ENCODE results near the gene AP2M1. TPM values are rescaled to one million over a fixed set of nuclear protein-coding genes. Genes with fewer than 3 reads are reported as not detected.
A peak's percentile ranks its signal among the peaks of the same experiment; 100 is the strongest.

The AP2M1 gene
- total RNA-seq, 2 experiments from 2014 or later: 209 to 219 TPM

DNA sequence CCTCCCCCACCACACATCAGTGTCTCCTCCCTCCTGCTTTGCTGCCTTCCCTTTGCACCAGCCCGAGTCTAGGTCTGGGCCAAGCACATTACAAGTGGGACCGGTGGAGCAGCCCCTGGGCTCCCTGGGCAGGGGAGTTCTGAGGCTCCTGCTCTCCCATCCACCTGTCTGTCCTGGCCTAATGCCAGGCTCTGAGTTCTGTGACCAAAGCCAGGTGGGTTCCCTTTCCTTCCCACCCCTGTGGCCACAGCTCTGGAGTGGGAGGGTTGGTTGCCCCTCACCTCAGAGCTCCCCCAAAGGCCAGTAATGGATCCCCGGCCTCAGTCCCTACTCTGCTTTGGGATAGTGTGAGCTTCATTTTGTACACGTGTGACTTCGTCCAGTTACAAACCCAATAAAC is 9.0 kb downstream of the AP2M1 start:
- H3K4me3 Mint-ChIP-seq: no peak overlapping the region
- DNase-seq: no peak
- peaks cover 35% of the 10 kb centered on the region for H3K36me3 Mint-ChIP-seq
- no peaks in the 10 kb centered on the region for H3K27me3 Mint-ChIP-seq
- H3K27ac Mint-ChIP-seq: no peak overlapping the region
- no peaks in the 10 kb centered on the region for H3K9me3 Mint-ChIP-seq
- peaks cover 18% of the 10 kb centered on the region for H3K4me1 Mint-ChIP-seq

DNA sequence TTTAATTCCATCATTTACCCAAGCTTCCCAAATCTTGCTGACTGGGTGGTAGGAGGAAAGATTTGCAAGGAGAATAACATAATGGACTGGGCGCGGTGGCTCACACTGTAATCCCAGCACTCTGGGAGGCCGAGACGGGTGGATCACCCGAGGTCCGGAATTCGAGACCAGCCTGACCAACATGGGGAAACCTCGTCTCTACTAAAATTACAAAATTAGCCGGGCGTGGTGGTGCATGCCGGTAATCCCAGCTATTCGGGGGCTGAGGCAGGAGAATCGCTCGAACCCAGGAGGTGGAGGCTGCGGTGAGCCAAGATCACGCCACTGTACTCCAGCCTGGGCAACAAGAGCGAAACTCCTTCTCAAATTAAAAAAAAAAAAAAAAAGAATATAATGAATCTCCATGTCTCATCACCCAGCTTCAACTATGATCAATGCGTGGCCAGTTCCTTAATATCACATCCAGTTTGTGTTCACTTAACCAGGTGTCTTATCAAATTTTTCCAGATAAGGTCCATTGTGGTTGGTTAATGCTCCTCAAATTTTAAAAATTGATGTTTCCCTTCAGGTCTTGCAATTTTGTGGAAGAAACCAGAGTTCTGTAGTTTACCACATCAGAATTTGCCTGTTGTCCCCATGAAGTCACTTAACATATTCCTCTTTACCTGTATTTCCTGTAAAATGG is 10.0 kb downstream of the AP2M1 start:
- Mint-ChIP-seq H3K4me1 (peaks cover 21% of the 10 kb centered on the region), H3K36me3 (peaks cover 33% of the 10 kb centered on the region), H3K27ac (peak overlapping the region; percentile 88), H3K27me3 (no peaks in the 10 kb centered on the region), H3K4me3 (peak overlapping the region; percentile 97), H3K9me3 (no peaks in the 10 kb centered on the region)
- no peak for DNase-seq

DNA sequence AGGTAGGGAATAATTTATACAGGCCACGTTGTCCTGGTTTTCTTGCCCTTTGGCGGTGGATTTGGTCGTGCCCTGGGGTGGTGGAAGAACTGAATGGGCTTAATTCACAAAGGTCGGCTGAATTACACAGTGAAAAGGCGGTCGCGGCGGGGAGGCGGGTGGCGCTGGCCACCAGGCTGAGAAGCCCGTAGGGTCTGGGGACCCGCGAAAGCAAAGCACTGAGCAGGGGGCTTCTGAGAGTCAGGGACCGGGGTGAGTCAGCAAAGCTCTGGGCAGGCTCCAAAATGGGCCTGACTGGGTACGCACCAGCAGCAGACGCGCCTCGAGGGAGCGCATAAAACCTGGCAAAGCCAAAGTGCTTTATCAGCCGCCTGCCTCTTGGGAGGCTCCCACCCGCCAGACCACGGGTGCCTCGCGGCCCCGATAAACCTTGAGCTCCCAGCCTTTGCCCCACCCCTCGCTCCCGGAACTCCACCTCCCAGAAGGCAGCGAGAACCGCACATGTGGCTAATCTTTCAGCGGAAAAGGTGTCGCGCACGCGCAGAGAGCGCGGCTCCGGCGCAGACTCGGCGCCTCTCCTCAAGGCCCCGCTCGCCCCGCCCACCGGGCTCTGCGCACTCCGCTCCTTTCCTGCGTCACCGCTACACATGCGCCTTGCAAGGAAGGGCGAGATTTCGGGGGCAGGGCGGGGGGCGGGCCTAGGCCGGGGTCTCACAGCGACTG is 11.0 kb downstream of the AP2M1 start:
- Mint-ChIP-seq H3K36me3 (peaks cover 31% of the 10 kb centered on the region), H3K27ac (peak overlapping the region; percentile 93), H3K9me3 (no peaks in the 10 kb centered on the region), H3K27me3 (no peaks in the 10 kb centered on the region), H3K4me3 (peak overlapping the region; percentile 97), H3K4me1 (peaks cover 23% of the 10 kb centered on the region)
- peak; percentile 100 for DNase-seq

DNA sequence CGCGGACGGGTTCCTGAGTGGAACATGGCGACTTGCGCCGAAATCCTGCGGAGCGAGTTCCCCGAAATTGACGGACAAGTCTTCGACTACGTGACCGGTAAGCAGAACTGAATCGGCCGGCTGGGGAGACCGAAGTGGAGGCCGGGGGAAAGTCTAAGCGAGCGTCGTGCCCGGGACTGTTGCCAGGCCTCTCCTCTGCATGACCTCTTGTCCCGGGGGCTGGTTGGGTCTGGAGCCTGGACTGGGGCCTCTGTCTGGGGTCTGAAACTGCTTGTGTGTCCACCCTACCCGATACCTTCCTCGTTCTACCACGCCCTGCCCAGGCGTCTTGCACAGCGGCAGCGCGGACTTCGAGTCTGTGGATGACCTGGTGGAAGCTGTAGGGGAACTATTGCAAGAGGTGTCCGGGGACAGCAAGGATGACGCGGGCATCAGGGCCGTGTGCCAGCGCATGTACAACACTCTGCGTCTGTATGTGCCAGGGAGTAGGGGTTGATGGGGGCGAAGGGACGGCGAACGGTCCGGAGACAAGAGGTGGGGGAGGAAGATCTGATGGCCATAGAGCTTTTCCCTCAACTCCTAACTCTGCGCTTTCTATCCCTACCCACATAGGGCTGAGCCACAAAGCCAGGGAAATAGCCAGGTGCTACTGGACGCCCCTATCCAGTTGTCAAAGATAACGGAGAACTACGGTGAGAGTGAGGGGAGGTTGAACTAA is 11.7 kb downstream of the AP2M1 start, which contains the start of gene ABCF3:
TSS of gene ABCF3 (plus strand) at position 16 of the 718 bp plus-strand sequence. CDS start at position 25, 9 bp downstream.
- DNase-seq: no peak
- Mint-ChIP-seq H3K9me3 (no peaks in the 10 kb centered on the region), H3K4me1 (peaks cover 23% of the 10 kb centered on the region), H3K4me3 (peak within 1 kb of the TSS; percentile 97), H3K27me3 (no peaks in the 10 kb centered on the region), H3K36me3 (peaks cover 31% of the 10 kb centered on the region), H3K27ac (peak within 1 kb of the TSS; percentile 93)

DNA sequence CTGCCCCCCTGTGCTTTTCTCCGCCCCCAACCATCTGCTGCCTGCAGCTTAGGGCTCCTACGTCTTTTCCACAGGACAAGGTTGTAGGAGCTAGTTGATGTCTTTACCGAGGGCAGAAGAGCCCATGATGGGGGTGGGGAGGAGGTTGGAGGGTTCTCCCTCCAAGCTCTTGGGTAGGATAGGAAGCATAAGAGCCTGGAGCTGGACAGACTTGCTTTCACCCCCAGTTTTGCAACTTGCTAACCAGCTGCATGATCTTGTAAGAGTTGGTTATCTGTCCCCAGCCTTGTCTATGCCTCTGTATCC is 12.2 kb downstream of the AP2M1 start:
- no peaks in the 10 kb centered on the region for H3K9me3 Mint-ChIP-seq
- peaks cover 31% of the 10 kb centered on the region for H3K36me3 Mint-ChIP-seq
- H3K4me1 Mint-ChIP-seq: peaks cover 23% of the 10 kb centered on the region

DNA sequence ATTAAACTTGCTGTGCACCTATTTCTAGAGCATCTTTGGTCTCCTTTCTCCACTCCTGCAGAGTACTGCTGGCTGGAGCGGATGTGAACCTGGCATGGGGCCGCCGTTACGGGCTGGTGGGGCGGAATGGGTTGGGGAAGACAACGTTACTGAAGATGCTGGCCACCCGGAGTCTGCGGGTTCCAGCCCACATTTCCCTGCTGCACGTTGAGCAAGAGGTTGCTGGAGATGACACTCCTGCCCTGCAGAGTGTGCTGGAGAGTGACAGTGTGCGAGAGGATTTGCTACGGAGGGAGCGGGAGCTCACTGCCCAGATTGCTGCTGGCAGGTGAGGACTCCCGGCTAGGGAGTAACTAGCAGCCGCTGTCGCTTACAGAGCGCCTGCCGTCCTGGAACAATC is 13.4 kb downstream of the AP2M1 start:
- H3K4me3 Mint-ChIP-seq: no peak overlapping the region
- H3K36me3 Mint-ChIP-seq: peaks cover 30% of the 10 kb centered on the region
- DNase-seq: no peak
- no peak overlapping the region for H3K27ac Mint-ChIP-seq
- no peaks in the 10 kb centered on the region for H3K27me3 Mint-ChIP-seq
- peaks cover 23% of the 10 kb centered on the region for H3K4me1 Mint-ChIP-seq
- H3K9me3 Mint-ChIP-seq: no peaks in the 10 kb centered on the region

More for the DNA sequence above, 12.2 kb downstream of the AP2M1 start:
- H3K4me3 Mint-ChIP-seq: peak overlapping the region; percentile 97
- H3K27me3 Mint-ChIP-seq: no peaks in the 10 kb centered on the region
- no peak for DNase-seq
- H3K27ac Mint-ChIP-seq: peak overlapping the region; percentile 93

DNA sequence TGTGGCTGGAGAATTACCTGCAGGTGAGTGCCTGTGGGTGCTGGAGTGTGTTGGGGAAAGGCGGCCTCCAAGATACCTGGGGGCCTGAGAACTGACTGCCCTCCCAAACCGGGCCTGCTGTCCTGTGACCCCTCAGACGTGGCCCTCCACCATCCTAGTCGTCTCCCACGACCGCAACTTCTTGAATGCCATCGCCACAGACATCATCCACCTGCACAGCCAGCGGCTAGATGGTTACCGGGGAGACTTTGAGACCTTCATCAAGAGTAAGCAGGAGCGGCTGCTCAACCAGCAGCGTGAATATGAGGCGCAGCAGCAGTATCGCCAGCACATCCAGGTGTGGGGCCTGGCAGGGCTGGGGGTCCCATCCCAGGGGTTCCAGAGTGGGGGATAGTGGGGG is 14.8 kb downstream of the AP2M1 start:
- no peak overlapping the region for H3K4me3 Mint-ChIP-seq
- peaks cover 22% of the 10 kb centered on the region for H3K36me3 Mint-ChIP-seq
- H3K4me1 Mint-ChIP-seq: peaks cover 23% of the 10 kb centered on the region
- no peaks in the 10 kb centered on the region for H3K9me3 Mint-ChIP-seq
- no peak overlapping the region for H3K27ac Mint-ChIP-seq
- no peak for DNase-seq
- no peaks in the 10 kb centered on the region for H3K27me3 Mint-ChIP-seq

DNA sequence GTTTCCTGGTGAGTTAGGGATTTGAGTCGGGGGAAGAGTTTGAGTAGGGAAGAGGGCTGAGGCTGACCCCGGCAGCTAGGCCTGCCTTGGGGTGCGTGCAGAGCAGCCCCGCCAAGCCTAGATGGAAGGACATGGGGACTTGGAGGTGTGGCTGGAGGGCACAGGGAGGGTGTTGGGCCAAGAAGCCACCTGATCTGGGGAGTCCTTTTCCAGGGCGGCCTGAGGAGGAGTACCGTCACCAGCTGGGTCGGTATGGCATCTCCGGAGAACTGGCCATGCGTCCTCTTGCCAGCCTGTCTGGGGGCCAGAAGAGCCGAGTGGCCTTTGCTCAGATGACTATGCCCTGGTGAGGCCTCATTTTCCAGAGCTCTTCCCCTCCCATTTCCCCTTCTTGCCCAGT is 18.2 kb downstream of the AP2M1 start:
- Mint-ChIP-seq H3K4me3 (no peak overlapping the region), H3K36me3 (peaks cover 7% of the 10 kb centered on the region), H3K4me1 (peaks cover 6% of the 10 kb centered on the region), H3K9me3 (no peaks in the 10 kb centered on the region), H3K27me3 (no peaks in the 10 kb centered on the region), H3K27ac (no peak overlapping the region)
- no peak for DNase-seq

DNA sequence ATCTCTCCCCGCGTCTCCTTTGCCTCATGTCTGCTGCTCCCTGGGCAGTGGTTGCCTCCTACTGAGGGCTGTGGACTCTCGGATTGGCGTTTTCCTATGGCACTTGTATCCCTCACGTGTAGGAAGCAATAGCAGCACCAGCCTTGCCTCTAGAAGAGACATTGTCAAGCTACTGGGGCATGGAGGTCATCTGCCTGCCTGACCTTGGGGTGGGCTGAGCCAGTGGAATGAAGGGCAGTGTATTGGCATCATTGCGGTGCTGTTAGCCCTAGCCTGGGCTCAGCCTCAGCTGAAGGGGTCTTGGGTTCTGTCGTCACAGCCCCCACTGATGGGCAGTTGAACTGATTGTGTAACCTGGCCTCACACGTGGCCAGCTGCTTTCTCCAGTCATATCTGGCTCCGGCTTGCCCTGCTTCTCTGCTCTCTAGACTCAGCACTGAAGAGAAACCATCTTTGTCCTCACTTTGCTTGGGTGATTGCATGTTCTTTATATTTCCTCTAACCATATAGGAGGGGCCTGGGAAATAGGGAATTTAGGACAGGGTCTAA is 19.4 kb downstream of the AP2M1 start:
- Mint-ChIP-seq H3K9me3 (no peaks in the 10 kb centered on the region), H3K4me3 (no peak overlapping the region), H3K4me1 (peaks cover 4% of the 10 kb centered on the region), H3K27ac (no peak overlapping the region), H3K36me3 (peaks cover 6% of the 10 kb centered on the region), H3K27me3 (no peaks in the 10 kb centered on the region)
- DNase-seq: no peak

DNA sequence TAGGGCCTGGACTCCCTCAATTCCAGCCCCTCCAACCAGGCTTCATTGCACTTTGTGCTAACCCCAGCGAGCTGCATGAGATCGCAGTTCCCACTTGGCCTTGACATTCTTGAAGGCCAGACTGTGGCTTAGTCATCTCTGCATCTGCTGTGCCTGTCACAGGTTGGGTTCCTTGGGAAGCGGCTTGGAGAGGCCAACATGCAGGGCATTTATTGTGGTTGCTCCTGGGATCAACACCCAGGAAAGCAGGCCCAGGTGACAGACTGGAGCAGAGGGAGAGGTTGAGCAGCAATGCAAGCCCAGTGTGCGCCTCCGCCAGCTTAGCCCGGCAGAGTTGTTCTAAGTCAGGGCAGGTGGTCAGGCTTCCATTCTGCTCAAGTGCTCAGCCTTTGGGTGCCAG is 21.9 kb downstream of the AP2M1 start:
- no peaks in the 10 kb centered on the region for H3K9me3 Mint-ChIP-seq
- no peaks in the 10 kb centered on the region for H3K4me1 Mint-ChIP-seq
- DNase-seq: no peak
- peaks cover 4% of the 10 kb centered on the region for H3K36me3 Mint-ChIP-seq
- H3K27ac Mint-ChIP-seq: no peak overlapping the region
- no peaks in the 10 kb centered on the region for H3K27me3 Mint-ChIP-seq
- H3K4me3 Mint-ChIP-seq: no peak overlapping the region

DNA sequence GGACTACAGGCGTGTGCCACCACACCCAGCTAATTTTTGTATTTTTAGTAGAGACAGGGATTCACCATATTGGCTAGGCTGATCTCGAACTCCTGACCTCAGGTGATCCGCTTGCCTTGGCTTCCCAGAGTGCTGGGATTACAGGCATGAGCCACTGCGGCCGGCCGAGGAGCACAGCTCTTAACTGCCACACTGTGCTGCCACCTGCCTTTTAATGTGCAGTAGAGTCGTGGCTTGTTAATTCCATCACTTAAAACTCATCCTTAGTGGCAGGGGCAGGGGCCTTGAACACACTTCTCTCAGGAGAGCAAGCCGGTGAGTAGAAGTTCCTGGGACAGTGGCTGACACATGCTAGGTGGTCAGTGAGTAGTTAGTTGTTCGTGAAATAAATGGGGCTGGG is 23.9 kb downstream of the AP2M1 start:
- Mint-ChIP-seq H3K27me3 (no peaks in the 10 kb centered on the region), H3K27ac (no peak overlapping the region), H3K9me3 (no peaks in the 10 kb centered on the region), H3K4me3 (no peak overlapping the region), H3K4me1 (no peaks in the 10 kb centered on the region), H3K36me3 (peaks cover 2% of the 10 kb centered on the region)
- DNase-seq: no peak

DNA sequence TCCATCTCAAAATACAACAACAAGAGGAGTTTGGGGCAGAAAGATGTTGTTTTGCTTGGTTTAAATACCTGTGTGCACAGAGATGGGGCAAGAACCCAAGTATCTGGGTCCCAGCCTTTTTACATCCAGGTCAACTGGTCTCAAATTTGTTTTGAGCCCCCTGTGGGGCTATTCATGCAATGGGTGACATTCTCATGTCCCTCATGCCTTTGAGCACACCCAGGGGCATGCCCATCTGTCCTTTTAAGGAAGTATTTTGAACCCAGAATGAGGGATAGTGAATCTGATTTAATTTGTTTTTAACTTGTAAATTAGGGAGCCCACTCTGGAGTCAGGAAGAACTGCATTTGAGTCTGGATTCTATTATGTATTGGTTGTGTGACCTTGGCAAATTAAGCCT is 26.2 kb downstream of the AP2M1 start:
- Mint-ChIP-seq H3K4me3 (no peak overlapping the region), H3K27me3 (no peaks in the 10 kb centered on the region), H3K36me3 (no peaks in the 10 kb centered on the region), H3K9me3 (no peaks in the 10 kb centered on the region), H3K4me1 (no peaks in the 10 kb centered on the region), H3K27ac (no peak overlapping the region)
- no peak for DNase-seq

DNA sequence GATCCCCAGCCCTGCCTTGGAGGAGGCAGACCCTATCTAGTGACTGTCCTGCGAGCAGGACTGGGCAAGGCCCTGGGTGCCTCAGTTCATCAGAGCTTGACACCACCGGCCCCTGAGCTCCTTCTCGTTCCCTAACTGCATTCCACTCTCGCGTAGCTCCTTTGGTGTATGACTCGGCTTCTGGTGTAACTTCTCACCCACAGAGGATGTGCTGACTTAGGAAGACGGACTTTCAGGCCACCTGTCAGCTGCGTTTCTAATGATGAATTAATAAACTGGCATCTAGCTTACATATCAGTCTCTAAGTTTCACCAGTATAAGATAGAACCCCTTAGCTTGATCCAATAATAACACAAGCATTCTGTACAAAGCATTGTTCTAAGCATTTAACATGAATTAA is 28.9 kb downstream of the AP2M1 start:
- no peak for DNase-seq
- Mint-ChIP-seq H3K27ac (no peak overlapping the region), H3K4me1 (no peaks in the 10 kb centered on the region), H3K36me3 (no peaks in the 10 kb centered on the region), H3K9me3 (no peaks in the 10 kb centered on the region), H3K27me3 (peaks cover 12% of the 10 kb centered on the region), H3K4me3 (no peak overlapping the region)

DNA sequence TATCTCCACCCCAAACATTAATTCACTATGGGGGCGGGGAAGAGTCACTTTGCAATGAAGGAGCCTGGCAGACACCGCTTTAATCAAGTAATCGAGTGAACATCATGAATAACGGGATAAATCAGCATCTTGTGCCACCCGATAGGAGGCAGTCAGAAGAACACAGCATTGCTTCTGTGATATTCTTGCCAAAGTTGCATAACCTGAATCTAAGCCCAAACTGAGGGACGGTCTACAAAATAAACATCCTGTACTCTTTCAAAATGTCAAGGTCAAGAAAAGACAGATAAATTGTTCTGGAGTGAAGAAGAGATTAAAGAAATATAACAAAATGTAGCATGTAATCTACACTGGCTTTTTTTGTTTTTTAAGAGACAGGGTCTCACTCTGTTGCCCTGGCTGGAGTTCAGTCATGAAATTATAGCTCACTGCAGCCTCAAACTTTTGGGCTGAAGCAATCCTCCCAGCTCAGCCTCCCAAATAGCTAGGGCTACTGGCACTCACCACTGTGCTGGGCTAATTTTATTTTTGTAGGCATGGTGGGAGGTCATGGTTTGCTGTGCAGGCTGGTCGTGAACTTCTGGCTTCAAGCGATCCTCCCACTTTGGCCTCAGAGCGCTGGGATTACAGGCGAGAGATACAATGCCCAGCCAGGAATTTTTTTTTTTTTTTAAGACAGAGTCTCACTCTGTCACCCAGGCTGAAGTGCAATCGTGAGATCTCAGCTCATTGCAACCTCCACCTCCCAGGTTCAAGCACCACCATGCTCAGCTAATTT is 34.7 kb downstream of the AP2M1 start:
- H3K4me3 Mint-ChIP-seq: no peak overlapping the region
- no peak overlapping the region for H3K27ac Mint-ChIP-seq
- H3K4me1 Mint-ChIP-seq: no peaks in the 10 kb centered on the region
- no peaks in the 10 kb centered on the region for H3K36me3 Mint-ChIP-seq
- peaks cover 12% of the 10 kb centered on the region for H3K27me3 Mint-ChIP-seq
- no peaks in the 10 kb centered on the region for H3K9me3 Mint-ChIP-seq
- DNase-seq: no peak

DNA sequence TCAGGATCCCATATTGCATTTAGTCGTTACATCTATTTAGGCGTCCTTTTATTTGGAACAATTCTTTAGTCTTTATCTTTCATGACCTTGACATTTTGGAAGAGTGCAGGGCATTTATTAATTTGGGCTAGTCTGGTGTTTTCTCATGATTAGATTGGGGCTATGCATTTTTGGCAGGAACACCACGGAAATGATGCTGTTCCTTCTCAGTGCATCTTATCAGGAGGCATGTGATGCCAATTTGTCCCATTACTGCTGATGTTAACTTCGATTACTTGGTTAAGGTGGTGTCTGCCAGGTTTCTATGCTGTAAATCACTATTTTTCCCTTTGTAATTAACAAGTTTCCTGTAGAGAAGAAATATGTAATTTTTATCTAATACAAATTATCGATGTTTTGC is 36.6 kb downstream of the AP2M1 start:
- no peak for DNase-seq
- Mint-ChIP-seq H3K4me1 (no peaks in the 10 kb centered on the region), H3K4me3 (no peak overlapping the region), H3K27me3 (peaks cover 12% of the 10 kb centered on the region), H3K27ac (no peak overlapping the region), H3K9me3 (no peaks in the 10 kb centered on the region), H3K36me3 (no peaks in the 10 kb centered on the region)

Measured in activated naive CD8-positive, alpha-beta T cell treated with anti-CD3 and anti-CD28 coated beads for 36 hours (primary cell).